Measurements from ENCODE around the gene CCM2L. TPM values are rescaled to one million over a fixed set of nuclear protein-coding genes. Genes with fewer than 3 reads are reported as not detected.

CCM2L gene
- total and polyA plus RNA-seq, 9 of the 15 experiments (the other 6 are each of a cell fraction or from before 2014, with no cell fraction given): 0.04 TPM; not detected in 8

DNA sequence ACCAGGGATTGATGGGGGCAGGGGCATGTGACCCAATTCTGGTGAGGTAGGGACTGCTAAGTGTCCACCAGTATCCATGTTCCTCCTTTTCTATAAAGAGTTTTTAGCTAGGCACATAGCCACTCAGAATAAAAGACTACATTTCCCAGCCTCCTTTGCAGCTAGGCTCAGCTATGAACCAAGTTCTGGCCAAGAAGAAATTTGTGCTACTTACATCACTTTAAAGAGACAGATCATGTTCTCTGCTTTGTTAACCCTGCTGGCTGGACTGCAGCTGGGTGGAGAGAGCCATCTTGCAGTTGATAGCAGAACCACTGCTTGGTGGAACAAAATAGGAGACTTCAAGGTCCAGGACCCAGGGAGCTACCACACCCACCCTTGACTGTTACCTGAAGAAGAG is 5.3 kb upstream of the CCM2L start (continued):
- TF ChIP-seq, protein P1, sequence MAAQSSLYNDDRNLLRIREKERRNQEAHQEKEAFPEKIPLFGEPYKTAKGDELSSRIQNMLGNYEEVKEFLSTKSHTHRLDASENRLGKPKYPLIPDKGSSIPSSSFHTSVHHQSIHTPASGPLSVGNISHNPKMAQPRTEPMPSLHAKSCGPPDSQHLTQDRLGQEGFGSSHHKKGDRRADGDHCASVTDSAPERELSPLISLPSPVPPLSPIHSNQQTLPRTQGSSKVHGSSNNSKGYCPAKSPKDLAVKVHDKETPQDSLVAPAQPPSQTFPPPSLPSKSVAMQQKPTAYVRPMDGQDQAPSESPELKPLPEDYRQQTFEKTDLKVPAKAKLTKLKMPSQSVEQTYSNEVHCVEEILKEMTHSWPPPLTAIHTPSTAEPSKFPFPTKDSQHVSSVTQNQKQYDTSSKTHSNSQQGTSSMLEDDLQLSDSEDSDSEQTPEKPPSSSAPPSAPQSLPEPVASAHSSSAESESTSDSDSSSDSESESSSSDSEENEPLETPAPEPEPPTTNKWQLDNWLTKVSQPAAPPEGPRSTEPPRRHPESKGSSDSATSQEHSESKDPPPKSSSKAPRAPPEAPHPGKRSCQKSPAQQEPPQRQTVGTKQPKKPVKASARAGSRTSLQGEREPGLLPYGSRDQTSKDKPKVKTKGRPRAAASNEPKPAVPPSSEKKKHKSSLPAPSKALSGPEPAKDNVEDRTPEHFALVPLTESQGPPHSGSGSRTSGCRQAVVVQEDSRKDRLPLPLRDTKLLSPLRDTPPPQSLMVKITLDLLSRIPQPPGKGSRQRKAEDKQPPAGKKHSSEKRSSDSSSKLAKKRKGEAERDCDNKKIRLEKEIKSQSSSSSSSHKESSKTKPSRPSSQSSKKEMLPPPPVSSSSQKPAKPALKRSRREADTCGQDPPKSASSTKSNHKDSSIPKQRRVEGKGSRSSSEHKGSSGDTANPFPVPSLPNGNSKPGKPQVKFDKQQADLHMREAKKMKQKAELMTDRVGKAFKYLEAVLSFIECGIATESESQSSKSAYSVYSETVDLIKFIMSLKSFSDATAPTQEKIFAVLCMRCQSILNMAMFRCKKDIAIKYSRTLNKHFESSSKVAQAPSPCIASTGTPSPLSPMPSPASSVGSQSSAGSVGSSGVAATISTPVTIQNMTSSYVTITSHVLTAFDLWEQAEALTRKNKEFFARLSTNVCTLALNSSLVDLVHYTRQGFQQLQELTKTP (IDR thresholded peaks at IDR 0.05; ENCODE audit: low read depth in 1 of 2, partially characterized antibody in 2 of 2): peak in 1 of 2 experiments; percentile 70
- TF ChIP-seq C11orf30 (IDR thresholded peaks at IDR 0.05; ENCODE audit: low read depth) (no peak), ZNF354B (CRISPR knock-in tag; IDR thresholded peaks at IDR 0.05) (no peak), CREM (IDR thresholded peaks at IDR 0.05; ENCODE audit: low read depth) (peak; percentile 87), ZNF707 (CRISPR knock-in tag; conservative IDR thresholded peaks at IDR 0.05) (no peak), SIN3A (IDR thresholded peaks at IDR 0.05; ENCODE audit: borderline replicate concordance in 2 of 2, control insufficient read depth in 1 of 2, low read depth in 2 of 2, low read length in 2 of 2) (no peak), ETS2 (tag; IDR thresholded peaks at IDR 0.05; ENCODE audit: borderline replicate concordance, poor library complexity, severe bottlenecking) (no peak)

DNA sequence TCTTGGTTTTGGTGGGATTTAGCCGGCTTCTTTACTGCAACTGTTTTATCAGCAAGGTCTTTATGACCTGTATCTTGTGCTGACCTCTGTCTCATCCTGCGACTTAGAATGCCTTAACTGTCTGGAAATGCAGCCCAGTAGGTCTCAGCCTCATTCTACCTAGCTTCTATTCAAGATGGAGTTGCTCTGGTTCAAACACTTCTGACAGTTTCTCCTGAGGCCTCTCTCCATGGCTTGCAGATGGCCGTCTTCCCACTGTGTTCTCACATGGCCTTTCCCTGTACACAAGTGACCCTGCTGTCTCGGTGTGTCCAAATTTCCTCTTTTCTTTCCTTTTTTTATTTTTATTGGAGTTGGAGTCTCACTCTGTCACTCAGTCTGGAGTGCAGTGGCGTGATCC is 4.2 kb upstream of the CCM2L start:
- H3K4me1 ChIP-seq (replicated peaks in 1 of 2; ENCODE audit: control insufficient read depth in 2 of 2, insufficient read depth in 2 of 2, low read length in 2 of 2): peaks cover 0 to 11% of the 10 kb centered on the region in 2 experiments; a peak in 4 of 5 replicates
- H2AFZ ChIP-seq (ENCODE audit: low read depth, low read length): no peak overlapping the region
- H3K9me1 ChIP-seq (ENCODE audit: control insufficient read depth, insufficient read depth, low read length): no peaks in the 10 kb centered on the region
- H3K79me2 ChIP-seq (ENCODE audit: control insufficient read depth, insufficient read depth, low read length): no peaks in the 10 kb centered on the region
- FAIRE-seq: no peak
- no peak overlapping the region for H3K27ac ChIP-seq (ENCODE audit: extremely low read depth, low read depth, low read length)
- POLR2A ChIA-PET: no interaction called here
- no peaks in the 10 kb centered on the region for H3K9me3 ChIP-seq (replicated peaks; ENCODE audit: control insufficient read depth, insufficient read depth, low read depth, low read length)
- no peak overlapping the region for H3K9ac ChIP-seq (ENCODE audit: insufficient read depth in 1 of 2, low read depth in 2 of 2, low read length in 2 of 2)
- no TSS peak for BruUV-seq (replicated peaks)
- no peak overlapping the region for H3K4me3 ChIP-seq
- ATAC-seq: no peak
- no peaks in the 10 kb centered on the region for H3K36me3 ChIP-seq (ENCODE audit: control insufficient read depth, insufficient read depth, low read length)
- no peak for DNase-seq (ENCODE audit: extremely low read depth in 1 of 4, low spot score in 3 of 4)
- intact Hi-C loops (cut with micrococcal nuclease): no loop called here
- H4K20me1 ChIP-seq (replicated peaks; ENCODE audit: control insufficient read depth, insufficient read depth, low read length): no peaks in the 10 kb centered on the region
- in situ Hi-C loops (cut with MboI): no loop called here
- CTCF ChIA-PET (ENCODE audit: low intra/inter-chr PET ratio): no interaction called here
- WGBS (ENCODE audit: insufficient coverage, low coverage, missing lambda C conversion rate): 35% methylated on average over 5 of the region's 5 CpGs
- H3K27me3 ChIP-seq (ENCODE audit: control insufficient read depth in 2 of 2, insufficient read depth in 2 of 2, low read length in 2 of 2): peaks cover 0 to 9% of the 10 kb centered on the region in 2 experiments; a peak in 1 of 5 replicates
- no peak overlapping the region for H3K4me2 ChIP-seq (ENCODE audit: insufficient read depth, low read length)
- no peak for TF ChIP-seq TEAD2 (tag; IDR thresholded peaks at IDR 0.05)
- no peak for TF ChIP-seq BCOR (IDR thresholded peaks at IDR 0.05)
- TF ChIP-seq, protein P2, sequence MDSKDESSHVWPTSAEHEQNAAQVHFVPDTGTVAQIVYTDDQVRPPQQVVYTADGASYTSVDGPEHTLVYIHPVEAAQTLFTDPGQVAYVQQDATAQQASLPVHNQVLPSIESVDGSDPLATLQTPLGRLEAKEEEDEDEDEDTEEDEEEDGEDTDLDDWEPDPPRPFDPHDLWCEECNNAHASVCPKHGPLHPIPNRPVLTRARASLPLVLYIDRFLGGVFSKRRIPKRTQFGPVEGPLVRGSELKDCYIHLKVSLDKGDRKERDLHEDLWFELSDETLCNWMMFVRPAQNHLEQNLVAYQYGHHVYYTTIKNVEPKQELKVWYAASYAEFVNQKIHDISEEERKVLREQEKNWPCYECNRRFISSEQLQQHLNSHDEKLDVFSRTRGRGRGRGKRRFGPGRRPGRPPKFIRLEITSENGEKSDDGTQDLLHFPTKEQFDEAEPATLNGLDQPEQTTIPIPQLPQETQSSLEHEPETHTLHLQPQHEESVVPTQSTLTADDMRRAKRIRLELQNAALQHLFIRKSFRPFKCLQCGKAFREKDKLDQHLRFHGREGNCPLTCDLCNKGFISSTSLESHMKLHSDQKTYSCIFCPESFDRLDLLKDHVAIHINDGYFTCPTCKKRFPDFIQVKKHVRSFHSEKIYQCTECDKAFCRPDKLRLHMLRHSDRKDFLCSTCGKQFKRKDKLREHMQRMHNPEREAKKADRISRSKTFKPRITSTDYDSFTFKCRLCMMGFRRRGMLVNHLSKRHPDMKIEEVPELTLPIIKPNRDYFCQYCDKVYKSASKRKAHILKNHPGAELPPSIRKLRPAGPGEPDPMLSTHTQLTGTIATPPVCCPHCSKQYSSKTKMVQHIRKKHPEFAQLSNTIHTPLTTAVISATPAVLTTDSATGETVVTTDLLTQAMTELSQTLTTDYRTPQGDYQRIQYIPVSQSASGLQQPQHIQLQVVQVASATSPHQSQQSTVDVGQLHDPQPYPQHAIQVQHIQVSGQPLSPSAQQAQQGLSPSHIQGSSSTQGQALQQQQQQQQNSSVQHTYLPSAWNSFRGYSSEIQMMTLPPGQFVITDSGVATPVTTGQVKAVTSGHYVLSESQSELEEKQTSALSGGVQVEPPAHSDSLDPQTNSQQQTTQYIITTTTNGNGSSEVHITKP (IDR thresholded peaks at IDR 0.05; ENCODE audit: partially characterized antibody): no peak
- no peak for TF ChIP-seq ZNF263 (CRISPR knock-in tag; IDR thresholded peaks at IDR 0.05; ENCODE audit: borderline replicate concordance)
- TF ChIP-seq CEBPB (tag; IDR thresholded peaks at IDR 0.05): no peak
- TF ChIP-seq, protein P3, sequence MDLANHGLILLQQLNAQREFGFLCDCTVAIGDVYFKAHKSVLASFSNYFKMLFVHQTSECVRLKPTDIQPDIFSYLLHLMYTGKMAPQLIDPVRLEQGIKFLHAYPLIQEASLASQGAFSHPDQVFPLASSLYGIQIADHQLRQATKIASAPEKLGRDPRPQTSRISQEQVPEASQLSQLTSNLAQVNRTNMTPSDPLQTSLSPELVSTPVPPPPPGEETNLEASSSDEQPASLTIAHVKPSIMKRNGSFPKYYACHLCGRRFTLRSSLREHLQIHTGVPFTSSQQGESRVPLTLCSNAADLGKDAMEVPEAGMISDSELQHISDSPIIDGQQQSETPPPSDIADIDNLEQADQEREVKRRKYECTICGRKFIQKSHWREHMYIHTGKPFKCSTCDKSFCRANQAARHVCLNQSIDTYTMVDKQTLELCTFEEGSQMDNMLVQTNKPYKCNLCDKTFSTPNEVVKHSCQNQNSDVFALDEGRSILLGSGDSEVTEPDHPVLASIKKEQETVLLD (IDR thresholded peaks at IDR 0.05): no peak

Measured in K562 (cell line).